HG03575 (cell line): ENCODE data around the gene VSIG10L2.

Experiments
- ATAC-seq: cut with Tn5 transposase; IDR thresholded peaks from one replicate; pipeline ENCODE4 v1.9.1; 2021; ENCODE audit not compliant: unreplicated experiment, insufficient number of reproducible peaks, low FRiP score; ENCODE audit errors: extremely low read depth

VSIG10L2 gene

DNA sequence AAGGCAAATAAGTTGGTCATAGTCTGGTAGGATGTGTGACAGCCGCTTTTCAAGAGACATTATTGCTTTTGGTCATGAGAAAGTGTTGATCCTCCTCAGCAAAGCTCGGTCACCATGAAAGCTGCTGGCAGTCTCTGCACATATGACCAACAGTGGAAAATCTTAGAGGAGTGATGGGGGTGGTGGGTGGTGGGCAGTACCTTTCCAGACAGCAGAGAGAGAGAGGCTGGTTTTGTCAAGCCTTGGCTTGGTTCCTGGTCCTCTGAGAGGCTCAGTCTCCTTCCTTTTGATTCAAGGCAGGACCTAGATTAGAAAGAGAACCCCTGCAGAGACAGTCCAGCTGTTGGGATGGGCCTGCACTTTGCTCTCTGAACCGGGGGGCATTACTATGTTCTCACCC lies 20.0 kb upstream of the VSIG10L2 start:
- no peak for ATAC-seq

DNA sequence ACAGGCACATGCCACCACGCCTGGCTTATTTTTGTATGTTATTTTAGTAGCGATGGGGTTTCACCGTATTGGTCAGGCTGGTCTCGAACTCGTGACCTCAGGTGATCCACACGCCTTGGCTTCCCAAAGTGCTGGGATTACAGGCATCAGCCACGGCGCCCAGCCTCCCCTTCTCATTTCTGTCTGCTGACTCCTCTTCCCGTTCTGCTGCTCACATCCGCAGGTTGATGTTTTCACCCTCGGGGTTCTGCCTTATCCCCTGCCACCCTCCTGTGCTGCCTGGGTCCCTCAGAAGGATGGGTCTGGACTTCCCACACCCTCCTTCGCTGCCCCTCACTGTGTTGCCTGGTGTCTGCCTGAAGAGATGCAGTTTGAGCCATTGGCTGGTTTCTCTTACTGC lies 19.2 kb upstream of the VSIG10L2 start:
- ATAC-seq = no peak

- no peak for ATAC-seq
Observed at GRCh38 chr11:125929445-125930075, 16.3 kb upstream of the VSIG10L2 start.

- no peak for ATAC-seq
Observed at GRCh38 chr11:125930076-125930450, 15.8 kb upstream of the VSIG10L2 start.

- no peak for ATAC-seq
Observed at GRCh38 chr11:125931116-125931515, 14.7 kb upstream of the VSIG10L2 start.

GRCh38 chr11:125931668-125932067 lies 14.2 kb upstream of the VSIG10L2 start:
- ATAC-seq = no peak

GRCh38 chr11:125932301-125932700 lies 13.5 kb upstream of the VSIG10L2 start:
- no peak for ATAC-seq

- no peak for ATAC-seq
Observed at GRCh38 chr11:125933030-125933813, 12.6 kb upstream of the VSIG10L2 start.

- no peak for ATAC-seq
Observed at GRCh38 chr11:125934473-125934872, 11.4 kb upstream of the VSIG10L2 start.

GRCh38 chr11:125935056-125935455 lies 10.8 kb upstream of the VSIG10L2 start:
- ATAC-seq = no peak

- no peak for ATAC-seq
Observed at GRCh38 chr11:125935618-125936199, 10.1 kb upstream of the VSIG10L2 start.

- no peak for ATAC-seq
Observed at GRCh38 chr11:125938418-125938817, 7.4 kb upstream of the VSIG10L2 start.

- ATAC-seq = no peak
Observed at GRCh38 chr11:125939081-125939521, 6.7 kb upstream of the VSIG10L2 start.

DNA sequence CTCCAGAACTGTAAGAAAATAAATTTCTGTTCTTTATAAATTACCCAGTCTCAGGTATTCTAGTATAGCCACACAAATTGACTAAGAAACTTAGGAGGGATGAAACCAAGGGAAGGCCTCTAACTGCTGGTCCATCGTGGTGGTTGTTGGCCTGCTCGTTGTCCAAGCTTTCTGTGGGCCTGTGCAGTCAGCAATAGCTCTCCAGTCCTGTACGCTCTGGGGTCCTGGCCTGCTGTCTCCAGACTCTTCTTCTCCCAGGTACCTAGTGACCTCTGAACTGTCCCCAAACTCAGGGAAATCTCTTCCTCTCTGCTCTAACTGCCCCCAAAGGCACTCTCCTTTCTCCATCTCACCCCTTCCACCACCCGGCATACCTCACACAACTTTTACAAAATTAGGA lies 5.7 kb upstream of the VSIG10L2 start:
- ATAC-seq = no peak

DNA sequence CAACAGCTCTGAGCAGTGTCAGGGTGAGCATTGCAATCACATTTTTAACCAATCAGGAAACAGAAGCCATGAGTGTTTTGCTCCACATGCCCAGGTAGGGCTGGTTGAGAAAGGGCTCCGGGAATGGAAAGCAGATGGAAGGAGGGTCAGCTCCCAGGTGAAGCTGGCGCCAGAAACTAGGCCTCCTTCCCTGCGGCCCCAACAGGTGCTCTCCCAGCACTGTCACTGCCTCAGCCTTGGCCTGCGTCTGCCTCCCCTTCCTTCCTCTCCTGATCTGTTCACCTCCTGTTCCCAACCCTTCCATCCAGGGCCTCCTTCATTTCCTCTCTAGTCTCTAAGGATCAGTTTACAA lies 4.6 kb upstream of the VSIG10L2 start:
- ATAC-seq = no peak

DNA sequence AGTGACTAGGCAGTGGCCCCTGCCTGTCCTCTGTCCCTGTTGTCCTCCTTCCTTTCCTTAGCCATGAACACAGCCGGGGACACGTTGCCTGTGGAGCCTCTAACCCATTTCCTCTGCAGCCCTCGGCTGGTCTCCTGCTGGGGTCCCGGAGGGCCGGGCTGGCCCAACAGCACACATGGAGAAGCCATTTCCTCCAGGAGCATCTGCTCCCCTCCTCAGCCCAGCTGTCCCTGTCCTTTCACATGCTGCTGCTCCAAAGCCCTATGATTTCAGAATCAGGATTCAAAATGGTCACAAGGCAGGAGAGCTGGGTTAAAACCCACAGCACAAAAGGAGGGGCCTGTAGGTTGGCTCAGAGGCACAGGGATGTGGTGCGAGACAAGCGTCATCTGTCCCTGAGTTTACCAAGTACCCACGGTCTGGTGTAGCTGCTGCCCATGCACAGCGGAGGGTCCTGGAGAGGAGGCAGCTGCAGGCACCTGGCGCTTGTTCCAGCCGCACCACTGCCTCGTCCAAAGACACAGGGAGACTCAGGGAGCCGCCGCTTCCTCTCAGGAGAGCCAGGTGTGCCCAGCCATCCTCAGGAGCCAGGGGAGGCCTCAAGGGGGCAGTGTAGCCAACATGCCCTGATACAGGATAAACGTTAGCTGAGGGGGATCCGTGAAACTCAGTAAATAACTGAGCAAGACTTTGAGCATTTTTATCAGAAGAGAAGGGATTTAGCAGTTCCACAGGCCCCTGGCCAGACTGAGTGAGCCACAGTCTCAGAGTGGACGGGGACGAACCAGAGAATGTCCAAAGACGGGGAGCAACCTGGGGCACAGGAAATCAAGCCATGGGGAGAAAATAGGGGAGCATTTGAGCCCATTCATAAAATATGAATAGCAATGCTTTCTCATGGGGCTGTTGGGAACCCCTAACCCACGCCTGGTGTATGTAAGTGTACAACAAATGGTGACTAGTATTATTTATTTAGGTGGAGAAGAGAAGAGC lies 3.9 kb upstream of the VSIG10L2 start:
- ATAC-seq = no peak

- no peak for ATAC-seq
Observed at GRCh38 chr11:125942771-125943428, 2.9 kb upstream of the VSIG10L2 start.

DNA sequence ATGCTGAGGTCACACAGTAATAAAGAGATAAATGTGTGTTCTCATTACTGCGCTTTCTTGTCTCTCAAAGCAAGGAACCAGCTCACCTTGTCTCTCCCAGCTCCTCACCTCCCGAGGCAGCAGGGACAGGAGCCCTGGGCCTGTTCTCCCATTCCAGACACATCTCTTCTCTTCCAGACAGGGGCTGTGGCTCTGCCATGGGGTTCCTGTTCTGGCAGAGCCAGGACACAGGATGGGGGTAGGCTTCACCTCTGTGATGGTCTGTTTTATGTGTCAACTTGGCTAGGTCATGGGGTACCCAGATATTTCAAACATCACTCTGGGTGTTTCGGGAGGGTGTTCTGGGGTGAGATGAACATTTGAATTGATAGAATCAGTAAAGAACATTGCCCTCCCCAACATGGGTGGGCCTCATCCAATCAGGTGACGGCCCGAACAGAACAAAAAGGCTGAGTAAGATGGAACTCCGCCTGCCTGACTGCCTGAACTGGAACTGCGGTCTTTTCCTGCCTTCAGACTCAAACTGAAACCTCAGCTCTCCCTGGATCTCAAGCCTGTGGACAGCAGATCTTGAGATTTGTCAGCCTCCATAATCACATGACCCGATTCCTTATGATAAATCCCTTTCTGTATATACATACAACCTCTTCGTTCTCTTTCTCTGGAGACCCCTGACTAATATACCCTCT lies 2.0 kb upstream of the VSIG10L2 start:
- ATAC-seq = no peak
